Kidney (tissue), 14 donors: Measurements from ENCODE around the gene DHX40. TPM values are rescaled to one million over a fixed set of nuclear protein-coding genes. Genes with fewer than 3 reads are reported as not detected.
A peak's percentile ranks its signal among the peaks of the same experiment; 100 is the strongest.

ENCODE experiments used
- DNase-seq, 5 donors: peaks; one replicate each; pipeline ENCODE4 v3.0.0-alpha.2; 2013 to 2020
- FAIRE-seq: peaks from 2 replicates; lab custom pipeline; 2012; peaks lifted over from hg19 to GRCh38; lab: Jason Lieb, UNC
- H3K27ac ChIP-seq, 2 donors: one replicate each; pipeline ENCODE4 v1.7.0; 2013; ENCODE audit warnings: low read depth in 2 of 2, low read length in 2 of 2, inconsistent platforms in 1 of 2
- H3K27me3 ChIP-seq: one replicate; pipeline ENCODE4 v1.7.1; 2013; ENCODE audit warnings: low read length, inconsistent platforms; ENCODE audit not compliant: control insufficient read depth, insufficient read depth
- H3K36me3 ChIP-seq, 3 donors: one replicate each; pipeline versions ENCODE4 v1.7.0 to v1.7.1; 2013; ENCODE audit warnings: low read length in 3 of 3, control low read depth in 1 of 3, inconsistent platforms in 1 of 3; ENCODE audit not compliant: insufficient read depth in 3 of 3, control insufficient read depth in 2 of 3
- H3K4me1 ChIP-seq, 3 donors: one replicate each; pipeline versions ENCODE4 v1.7.0 to v1.7.1; 2013; ENCODE audit warnings: low read length in 3 of 3, inconsistent platforms in 1 of 3, low read depth in 1 of 3; ENCODE audit not compliant: control insufficient read depth in 2 of 3, insufficient read depth in 2 of 3
- H3K4me3 ChIP-seq, 3 donors: one replicate each; pipeline versions ENCODE4 v1.7.0 to v1.8.1; 2013; ENCODE audit warnings: low read length in 3 of 3, control low read depth in 1 of 3, inconsistent platforms in 1 of 3
- H3K9ac ChIP-seq, 3 donors: one replicate each; pipeline versions ENCODE4 v1.7.0 to v1.7.1; 2013; ENCODE audit warnings: low read length in 3 of 3, control low read depth in 1 of 3, inconsistent platforms in 1 of 3
- H3K9me3 ChIP-seq, 3 donors: one replicate each; pipeline versions ENCODE4 v1.7.0 to v1.7.1; 2013; ENCODE audit warnings: low read length in 3 of 3, control low read depth in 1 of 3, inconsistent platforms in 1 of 3; ENCODE audit not compliant: control insufficient read depth in 2 of 3, insufficient read depth in 1 of 3
- CTCF ChIP-seq: IDR thresholded peaks from 3 replicates; pipeline ENCODE4 v1.5.1; 2012; ENCODE audit warnings: mild to moderate bottlenecking, moderate library complexity, borderline replicate concordance; ENCODE audit not compliant: insufficient read depth; ENCODE audit errors: extremely low read depth
- intact Hi-C: fragments of 100-400 bp; cut with DNase I; formaldehyde crosslinking; loops from one replicate; pipeline ENCODE4 v1.11.1; 2022
- polyA plus RNA-seq: library from polyadenylated mRNA; stranded (reverse); fragments of 350-450 nt; fragmentation: Illumina TruSeq; extraction: RNeasy Lipid Tissue Mini Kit (QIAGEN cat#74804); gene quantifications from one replicate; pipeline ENCODE4 v1.2.3, GENCODE V29; 2014; ENCODE audit warnings: low read depth, low replicate concordance; ENCODE audit not compliant: insufficient read depth
- total RNA-seq: library from RNA; stranded (reverse); fragmentation: NEBNext Ultra II Directional; extraction: Animal tissue kit (Norgen Biotek cat#: 25700); gene quantifications from one replicate; pipeline ENCODE4 v1.2.1, GENCODE V29; 2021
- donor health status: control.
- donor health status: control.
- donor health status: control.
- donor health status: control.
- donor health status: control.
- donor health status: DM: yes; HTN: yes; CAD: no.
- donor health status: Normal renal cell carcinoma (clear cell type).

The DHX40 gene
- total and polyA plus RNA-seq, 2 donors from 2014 or later, result 23.8 to 41.4 TPM

- no peaks in the 10 kb centered on the region for H3K27me3 ChIP-seq
- peaks cover 8 to 32% (median 13%) of the 10 kb centered on the region in 3 donors for H3K4me1 ChIP-seq
- H3K9me3 ChIP-seq, result no peaks in the 10 kb centered on the region
- TF ChIP-seq CTCF, result no peak
- no peaks in the 10 kb centered on the region for H3K36me3 ChIP-seq
- intact Hi-C loops, result no loop called here
- H3K4me3 ChIP-seq, result peak overlapping the region in 1 of 3 donors; percentile 23
- no peak overlapping the region for H3K9ac ChIP-seq
- FAIRE-seq (no peak), DNase-seq (peak in 1 of 5 donors; percentile 59)
- H3K27ac ChIP-seq, result peak overlapping the region in 1 of 2 donors; percentile 47
These were observed 69.5 kb downstream of the DHX40 start for GRCh38 chr17:59634632-59635541.

GRCh38 chr17:59637611-59638310, 72.4 kb downstream of the DHX40 start:
- FAIRE-seq (no peak), DNase-seq (no peak)
- intact Hi-C loops, result no loop called here
- Histone ChIP-seq H3K9ac (no peak overlapping the region), H3K36me3 (no peaks in the 10 kb centered on the region), H3K27me3 (no peaks in the 10 kb centered on the region), H3K27ac (no peak overlapping the region), H3K9me3 (no peaks in the 10 kb centered on the region), H3K4me1 (peaks cover 8 to 29% (median 10%) of the 10 kb centered on the region in 3 donors), H3K4me3 (no peak overlapping the region)
- no peak for TF ChIP-seq CTCF

DNA sequence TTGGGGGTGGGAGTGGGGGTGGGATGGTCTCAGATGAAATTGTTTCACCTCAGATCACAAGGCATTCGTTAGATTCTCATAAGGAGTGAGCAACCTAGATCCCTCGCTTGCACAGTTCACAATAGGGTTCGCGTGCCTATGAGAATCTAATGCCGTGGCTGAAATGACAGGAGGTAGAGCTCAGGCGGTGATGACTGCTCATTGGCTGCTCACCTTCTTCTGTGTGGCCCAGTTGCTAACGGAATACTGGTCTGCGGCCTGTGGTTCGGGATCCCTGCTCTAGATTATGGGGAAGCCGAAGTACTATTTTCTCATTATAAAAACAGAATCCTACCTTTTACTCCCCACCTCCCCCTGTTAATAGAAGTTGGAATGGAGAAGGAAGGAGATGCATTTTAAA, 73.1 kb downstream of the DHX40 start:
- no peak for FAIRE-seq
- peaks cover 8 to 30% (median 14%) of the 10 kb centered on the region in 3 donors for H3K4me1 ChIP-seq
- intact Hi-C loops, result no loop called here

More for the DNA sequence above, 73.1 kb downstream of the DHX40 start:
- TF ChIP-seq CTCF, result no peak
- Histone ChIP-seq H3K4me3 (no peak overlapping the region), H3K9me3 (no peaks in the 10 kb centered on the region), H3K36me3 (no peaks in the 10 kb centered on the region), H3K27me3 (no peaks in the 10 kb centered on the region), H3K9ac (no peak overlapping the region), H3K27ac (no peak overlapping the region)
- no peak for DNase-seq
